GM19372 (cell line): ENCODE measurements around the gene XPO6.
A peak's percentile ranks its signal among the peaks of the same experiment; 100 is the strongest.

Experiments used
- ATAC-seq: cut with Tn5 transposase; IDR thresholded peaks from one replicate; pipeline ENCODE4 v1.9.1; 2021; ENCODE audit warnings: mild to moderate bottlenecking, low read depth, moderate library complexity; ENCODE audit not compliant: unreplicated experiment

Gene XPO6

GRCh38 chr16:28158136-28158535, 53.6 kb downstream of the XPO6 start:
- no peak for ATAC-seq

- no peak for ATAC-seq
Measured at GRCh38 chr16:28156056-28156680, 55.6 kb downstream of the XPO6 start.

- ATAC-seq: no peak
Measured at GRCh38 chr16:28155293-28155692, 56.5 kb downstream of the XPO6 start.

- ATAC-seq: no peak
Measured at GRCh38 chr16:28151180-28151579, 60.6 kb downstream of the XPO6 start.

- no peak for ATAC-seq
Measured at GRCh38 chr16:28149011-28149888, 62.5 kb downstream of the XPO6 start.

- ATAC-seq: no peak
Measured at GRCh38 chr16:28146536-28146935, 65.2 kb downstream of the XPO6 start.

GRCh38 chr16:28145796-28146195, 66.0 kb downstream of the XPO6 start:
- ATAC-seq: no peak

- ATAC-seq: peak; percentile 73
Measured at GRCh38 chr16:28140788-28141618, 70.8 kb downstream of the XPO6 start.

- no peak for ATAC-seq
Measured at GRCh38 chr16:28139530-28139929, 72.2 kb downstream of the XPO6 start.

GRCh38 chr16:28136751-28137434, 74.9 kb downstream of the XPO6 start:
- no peak for ATAC-seq

GRCh38 chr16:28133666-28134065, 78.1 kb downstream of the XPO6 start:
- ATAC-seq: no peak

GRCh38 chr16:28131743-28132393, 79.9 kb downstream of the XPO6 start:
- no peak for ATAC-seq

GRCh38 chr16:28131181-28131580, 80.6 kb downstream of the XPO6 start:
- no peak for ATAC-seq

GRCh38 chr16:28130099-28131088, 81.4 kb downstream of the XPO6 start:
- ATAC-seq: no peak

- ATAC-seq: no peak
Measured at GRCh38 chr16:28126684-28127620, 84.8 kb downstream of the XPO6 start.

- no peak for ATAC-seq
Measured at GRCh38 chr16:28125592-28125991, 86.2 kb downstream of the XPO6 start.

GRCh38 chr16:28121527-28121926, 90.2 kb downstream of the XPO6 start:
- no peak for ATAC-seq

- ATAC-seq: no peak
Measured at GRCh38 chr16:28120754-28121153, 91.0 kb downstream of the XPO6 start.
